Measurements from ENCODE around the gene UMODL1.
"Not testable (repeated sequence)": the region's sequence is repeated elsewhere in the genome, so short reads cannot be mapped to it uniquely, and the experiment has no call there.

Gene UMODL1

DNA sequence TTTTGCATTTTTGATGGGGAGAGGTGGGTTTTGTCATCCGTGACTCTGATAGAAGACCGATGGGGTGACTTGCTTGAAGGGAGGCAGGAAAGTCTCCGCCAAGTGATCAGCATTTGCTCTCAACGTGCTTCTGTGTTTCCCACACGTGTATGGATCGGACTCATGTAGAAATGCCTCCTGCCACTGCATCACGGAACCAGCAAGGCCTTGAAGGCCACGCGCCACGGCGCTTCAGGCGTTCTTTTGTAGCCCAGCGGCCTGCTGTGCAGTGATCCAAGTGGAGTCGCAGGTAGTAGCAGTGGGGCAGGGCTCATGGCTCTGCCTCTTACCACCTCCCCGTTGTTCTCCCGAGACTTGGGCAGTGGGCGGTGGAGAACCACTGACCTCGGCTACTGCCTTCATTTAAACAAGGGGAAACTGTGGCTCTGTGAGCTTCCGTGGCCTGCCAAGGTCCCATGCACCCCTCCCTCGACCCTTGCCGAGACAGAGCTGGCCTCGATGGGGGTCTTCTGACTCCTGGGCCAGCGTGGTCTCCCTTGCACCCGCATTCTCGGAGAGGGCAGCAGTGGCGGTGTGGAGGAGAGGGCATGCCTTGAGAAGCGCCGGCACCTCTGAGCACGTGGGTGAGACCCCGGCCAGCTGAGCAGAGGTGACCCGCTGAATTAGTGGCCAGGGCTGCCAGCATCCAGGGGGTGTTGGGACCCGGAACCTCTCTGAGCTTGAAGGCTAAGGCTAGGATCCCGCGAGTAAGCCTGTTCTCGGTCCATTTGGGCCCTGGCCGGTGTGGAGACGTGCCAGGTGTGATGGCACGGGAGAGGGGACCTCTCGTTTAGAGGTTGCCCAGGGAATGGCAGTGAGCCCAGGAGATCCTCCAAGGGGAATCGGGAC lies 101.7 kb downstream of the UMODL1 start:
- Mint-ChIP-seq H3K36me3 (ENCODE audit: insufficient read depth) (peaks cover 7% of the 10 kb centered on the region), H3K4me1 (ENCODE audit: low read depth in 2 of 2) (peaks cover 3 to 8% of the 10 kb centered on the region in 2 donors), H3K9me3 (no peaks in the 10 kb centered on the region), H3K27me3 (no peaks in the 10 kb centered on the region), H3K4me3 (no peak overlapping the region), H3K27ac (no peak overlapping the region)
- no peak for ATAC-seq (replicated peaks)
- no peak for DNase-seq

- Mint-ChIP-seq H3K4me3 (no peak overlapping the region), H3K4me1 (ENCODE audit: low read depth in 2 of 2) (peaks cover 3 to 8% of the 10 kb centered on the region in 2 donors)
- ATAC-seq (replicated peaks), result no peak
These were observed 103.1 kb downstream of the UMODL1 start for GRCh38 chr21:42174173-42174572.

DNA sequence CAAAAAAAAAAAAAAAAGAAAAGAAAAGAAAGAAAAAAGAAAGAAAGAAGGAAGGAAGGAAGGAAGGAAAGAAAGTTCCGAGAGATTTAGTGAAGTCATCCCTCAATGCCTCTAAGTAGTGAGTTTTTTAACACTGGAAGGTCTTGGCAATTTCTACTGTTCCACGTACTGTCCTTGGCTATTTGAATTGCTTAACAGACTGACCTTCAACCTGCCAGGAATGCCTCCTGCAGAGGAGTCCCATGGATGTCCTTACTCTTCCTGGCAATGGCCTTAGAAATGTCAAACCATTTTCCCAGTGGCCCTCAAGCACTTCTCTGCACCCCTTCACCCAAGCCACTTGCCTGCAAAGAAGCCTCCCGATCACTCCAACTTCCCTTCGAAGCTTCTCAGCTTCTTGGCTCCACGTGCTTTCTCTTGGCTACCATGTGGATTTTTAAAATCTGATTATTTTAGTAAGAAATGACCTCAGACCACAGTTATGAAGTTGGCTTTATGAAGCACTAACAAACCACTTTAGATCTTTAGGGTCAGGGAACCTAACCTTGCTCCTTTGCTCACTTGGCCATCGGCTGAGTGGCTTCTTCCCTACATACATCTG lies 104.1 kb downstream of the UMODL1 start:
- DNase-seq, result no peak
- ATAC-seq (replicated peaks), result no peak
- Mint-ChIP-seq H3K9me3 (no peaks in the 10 kb centered on the region), H3K36me3 (ENCODE audit: insufficient read depth) (peaks cover 7% of the 10 kb centered on the region), H3K4me1 (ENCODE audit: low read depth in 2 of 2) (peaks cover 3% of the 10 kb centered on the region in 2 donors), H3K4me3 (no peak overlapping the region), H3K27ac (no peak overlapping the region), H3K27me3 (no peaks in the 10 kb centered on the region)

More at GRCh38 chr21:42174173-42174572, 103.1 kb downstream of the UMODL1 start:
- H3K27ac Mint-ChIP-seq, result no peak overlapping the region
- no peak for DNase-seq
- no peaks in the 10 kb centered on the region for H3K9me3 Mint-ChIP-seq
- no peaks in the 10 kb centered on the region for H3K27me3 Mint-ChIP-seq
- peaks cover 7% of the 10 kb centered on the region for H3K36me3 Mint-ChIP-seq (ENCODE audit: insufficient read depth)

GRCh38 chr21:42176859-42177258 lies 105.7 kb downstream of the UMODL1 start:
- H3K4me3 Mint-ChIP-seq, result no peak overlapping the region
- ATAC-seq (replicated peaks) (no peak), DNase-seq (no peak)
- peaks cover 0 to 3% of the 10 kb centered on the region in 2 donors for H3K4me1 Mint-ChIP-seq (ENCODE audit: low read depth in 2 of 2)
- H3K9me3 Mint-ChIP-seq, result no peaks in the 10 kb centered on the region
- H3K27me3 Mint-ChIP-seq, result no peaks in the 10 kb centered on the region
- H3K27ac Mint-ChIP-seq, result no peak overlapping the region
- peaks cover 8% of the 10 kb centered on the region for H3K36me3 Mint-ChIP-seq (ENCODE audit: insufficient read depth)

GRCh38 chr21:42179316-42179715 lies 108.2 kb downstream of the UMODL1 start:
- H3K36me3 Mint-ChIP-seq (ENCODE audit: insufficient read depth), result peaks cover 8% of the 10 kb centered on the region
- H3K27ac Mint-ChIP-seq, result no peak overlapping the region
- no peak for DNase-seq
- H3K4me1 Mint-ChIP-seq (ENCODE audit: low read depth in 2 of 2), result peaks cover 0 to under 1% of the 10 kb centered on the region in 2 donors
- no peak overlapping the region for H3K4me3 Mint-ChIP-seq
- no peaks in the 10 kb centered on the region for H3K27me3 Mint-ChIP-seq
- no peaks in the 10 kb centered on the region for H3K9me3 Mint-ChIP-seq
- ATAC-seq (replicated peaks), result no peak

- H3K36me3 Mint-ChIP-seq (ENCODE audit: insufficient read depth); DNase-seq; H3K4me1 Mint-ChIP-seq (ENCODE audit: low read depth in 2 of 2); ATAC-seq (replicated peaks); H3K27ac Mint-ChIP-seq; H3K4me3 Mint-ChIP-seq; H3K9me3 Mint-ChIP-seq; H3K27me3 Mint-ChIP-seq: not testable (repeated sequence)
These were observed 108.9 kb downstream of the UMODL1 start for GRCh38 chr21:42180001-42180400.

- Mint-ChIP-seq H3K9me3 (no peaks in the 10 kb centered on the region), H3K27me3 (no peaks in the 10 kb centered on the region), H3K36me3 (ENCODE audit: insufficient read depth) (peaks cover 4% of the 10 kb centered on the region), H3K27ac (no peak overlapping the region), H3K4me3 (no peak overlapping the region), H3K4me1 (ENCODE audit: low read depth in 2 of 2) (peaks cover 25% of the 10 kb centered on the region in 2 donors)
- DNase-seq (no peak), ATAC-seq (replicated peaks) (no peak)
These were observed 111.7 kb downstream of the UMODL1 start for GRCh38 chr21:42182713-42183371.

- Mint-ChIP-seq H3K27ac (no peak overlapping the region), H3K4me3 (no peak overlapping the region), H3K4me1 (ENCODE audit: low read depth in 2 of 2) (peaks cover 32% of the 10 kb centered on the region in 2 donors), H3K9me3 (no peaks in the 10 kb centered on the region), H3K27me3 (no peaks in the 10 kb centered on the region), H3K36me3 (ENCODE audit: insufficient read depth) (peaks cover 6% of the 10 kb centered on the region)
- no peak for DNase-seq
- no peak for ATAC-seq (replicated peaks)
These were observed 112.5 kb downstream of the UMODL1 start for GRCh38 chr21:42183374-42184266.

DNA sequence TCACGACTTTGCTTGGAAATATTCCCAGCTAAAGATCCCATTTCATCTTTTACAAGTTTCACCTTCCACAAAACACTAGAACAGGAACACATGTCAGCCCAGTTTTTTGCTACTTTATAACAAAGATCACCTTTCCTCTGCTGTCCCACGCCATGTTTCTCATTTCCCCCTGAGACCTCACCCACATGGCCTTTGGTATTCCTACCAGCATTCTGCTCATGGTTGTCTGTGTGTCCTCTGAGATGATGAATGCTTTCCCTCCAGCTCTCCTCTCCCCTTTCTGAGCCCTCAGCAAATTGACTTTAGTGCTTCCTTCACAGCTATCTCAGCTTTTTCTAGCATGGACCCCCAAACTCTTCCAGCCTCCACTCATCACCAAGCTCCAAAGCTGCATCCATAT lies 115.5 kb downstream of the UMODL1 start:
- H3K9me3 Mint-ChIP-seq, result no peaks in the 10 kb centered on the region
- no peaks in the 10 kb centered on the region for H3K27me3 Mint-ChIP-seq
- H3K36me3 Mint-ChIP-seq (ENCODE audit: insufficient read depth), result peaks cover 9% of the 10 kb centered on the region
- DNase-seq (no peak), ATAC-seq (replicated peaks) (no peak)
- peak overlapping the region; percentile 95 to 97 for H3K27ac Mint-ChIP-seq
- peaks cover 53 to 55% of the 10 kb centered on the region in 2 donors for H3K4me1 Mint-ChIP-seq (ENCODE audit: low read depth in 2 of 2)
- H3K4me3 Mint-ChIP-seq, result peak overlapping the region; percentile 52 to 74

DNA sequence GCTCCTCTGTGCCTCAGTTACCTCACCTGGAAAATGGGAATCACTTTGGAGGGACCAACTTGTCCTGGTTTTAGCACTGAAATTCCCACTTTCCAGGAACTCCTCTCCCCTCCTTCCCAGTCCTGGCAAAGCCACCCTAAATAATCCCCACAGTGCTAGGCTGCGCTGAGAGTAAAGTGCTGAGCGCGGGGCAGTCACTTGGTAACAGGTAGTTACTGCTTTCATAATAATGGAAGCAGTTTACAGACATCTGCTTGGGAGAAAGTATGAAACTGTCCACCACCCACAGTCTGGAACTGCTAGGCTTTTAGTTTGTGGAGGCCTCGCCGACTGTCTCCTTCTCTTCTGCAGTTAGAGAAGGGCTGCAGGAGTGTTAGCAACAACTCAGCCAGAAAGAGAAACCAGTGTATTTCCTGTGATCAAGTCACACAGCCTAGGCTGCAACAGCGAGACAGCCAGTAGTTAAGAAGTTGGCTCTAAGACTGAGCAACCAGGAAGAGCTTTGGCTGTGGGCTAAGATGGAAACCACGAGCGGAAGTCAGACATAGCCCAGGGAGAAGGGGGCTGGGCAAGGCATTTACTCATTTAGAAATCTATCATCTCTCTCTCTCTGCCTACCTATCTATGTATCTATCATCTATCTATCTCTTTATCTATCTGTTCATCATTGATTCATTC lies 117.0 kb downstream of the UMODL1 start:
- DNase-seq, result peak; percentile 74 to 78 (median 75)
- peaks cover 11% of the 10 kb centered on the region for H3K36me3 Mint-ChIP-seq (ENCODE audit: insufficient read depth)

GRCh38 chr21:42188663-42189062 lies 117.5 kb downstream of the UMODL1 start:
- H3K4me3 Mint-ChIP-seq, result peak overlapping the region; percentile 59 to 74
- DNase-seq (no peak), ATAC-seq (replicated peaks) (no peak)
- H3K27me3 Mint-ChIP-seq, result no peaks in the 10 kb centered on the region
- peaks cover 74 to 76% of the 10 kb centered on the region in 2 donors for H3K4me1 Mint-ChIP-seq (ENCODE audit: low read depth in 2 of 2)
- H3K9me3 Mint-ChIP-seq, result no peaks in the 10 kb centered on the region
- peak overlapping the region; percentile 95 to 97 for H3K27ac Mint-ChIP-seq
- H3K36me3 Mint-ChIP-seq (ENCODE audit: insufficient read depth), result peaks cover 11% of the 10 kb centered on the region

More for the DNA sequence above, 117.0 kb downstream of the UMODL1 start:
- peak overlapping the region; percentile 95 to 97 for H3K27ac Mint-ChIP-seq
- H3K4me3 Mint-ChIP-seq, result peak overlapping the region; percentile 59 to 74
- H3K4me1 Mint-ChIP-seq (ENCODE audit: low read depth in 2 of 2), result peaks cover 68 to 70% of the 10 kb centered on the region in 2 donors
- H3K27me3 Mint-ChIP-seq, result no peaks in the 10 kb centered on the region
- peak; percentile 84 for ATAC-seq (replicated peaks)
- no peaks in the 10 kb centered on the region for H3K9me3 Mint-ChIP-seq

- Mint-ChIP-seq H3K4me3 (peak overlapping the region; percentile 65 to 73), H3K27ac (peak overlapping the region; percentile 32 to 65), H3K36me3 (ENCODE audit: insufficient read depth) (peaks cover 11% of the 10 kb centered on the region), H3K9me3 (no peaks in the 10 kb centered on the region), H3K27me3 (no peaks in the 10 kb centered on the region), H3K4me1 (ENCODE audit: low read depth in 2 of 2) (peaks cover 79 to 81% of the 10 kb centered on the region in 2 donors)
- DNase-seq, result no peak
- ATAC-seq (replicated peaks), result no peak
These were observed 118.3 kb downstream of the UMODL1 start for GRCh38 chr21:42189431-42189830.
